Thoracic aorta (tissue), 2 donors: Measurements from ENCODE around the gene LRRC63. TPM values are rescaled to one million over a fixed set of nuclear protein-coding genes. Genes with fewer than 3 reads are reported as not detected.

Experiments
- ATAC-seq: fragments of 150-250 bp; one replicate; pipeline ENCODE4 v1.8.0; 2017; ENCODE audit warnings: low read depth; ENCODE audit not compliant: insufficient number of reproducible peaks, low FRiP score
- DNase-seq: peaks from one replicate; pipeline ENCODE4 v3.0.0-alpha.2; 2020; ENCODE audit warnings: low spot score
- H3K27ac ChIP-seq, 2 donors: fragments of 200-600 bp; sonication (generic); 1 replicate in 1 of 2; 2 replicates in 1 of 2; pipeline ENCODE4 v1.5.1; 2016; ENCODE audit warnings: mild to moderate bottlenecking in 2 of 2, moderate library complexity in 2 of 2
- H3K27me3 ChIP-seq: fragments of 200-600 bp; sonication (generic); replicated peaks from 2 replicates; pipeline ENCODE4 v1.6.0; 2016; ENCODE audit warnings: mild to moderate bottlenecking; ENCODE audit not compliant: insufficient read depth
- H3K36me3 ChIP-seq: fragments of 200-600 bp; sonication (generic); one replicate; pipeline ENCODE4 v1.5.1; 2016
- H3K4me1 ChIP-seq, 2 donors: fragments of 200-600 bp; sonication (generic); 1 replicate in 1 of 2; 2 replicates in 1 of 2; pipeline versions ENCODE4 v1.5.1 to v1.6.0; 2016; ENCODE audit warnings: low read depth in 2 of 2, mild to moderate bottlenecking in 1 of 2; ENCODE audit not compliant: control insufficient read depth in 1 of 2
- H3K4me3 ChIP-seq: fragments of 200-600 bp; sonication (generic); 2 replicates; pipeline ENCODE4 v1.5.1; 2016; ENCODE audit warnings: mild to moderate bottlenecking
- H3K9me3 ChIP-seq: fragments of 200-600 bp; sonication (generic); 2 replicates; pipeline ENCODE4 v1.5.1; 2016
- CTCF ChIP-seq: fragments of 200-600 bp; sonication (generic); IDR thresholded peaks from one replicate; pipeline ENCODE4 v1.5.1; 2019; ENCODE audit warnings: antibody characterized with exemption
- total RNA-seq, 2 donors: library from RNA; depleted of rRNA; stranded (reverse); fragments of >200 nt; gene quantifications; one replicate each; pipeline versions ENCODE4 v1.1.0 to v1.2.3, GENCODE V29; 2016

Gene LRRC63
- total RNA-seq, 2 donors from 2014 or later, result 3.6 TPM; not detected in 1

GRCh38 chr13:46166947-46167610, 44.6 kb upstream of the LRRC63 start:
- TF ChIP-seq CTCF, result no peak
- Histone ChIP-seq H3K4me3 (no peak overlapping the region), H3K27me3 (no peaks in the 10 kb centered on the region), H3K27ac (no peak overlapping the region), H3K36me3 (no peaks in the 10 kb centered on the region), H3K9me3 (no peaks in the 10 kb centered on the region), H3K4me1 (peaks cover 0 to 9% of the 10 kb centered on the region in 2 donors)
- DNase-seq, result no peak
- no peak for ATAC-seq

- no peak for DNase-seq
- no peaks in the 10 kb centered on the region for H3K36me3 ChIP-seq
- no peak overlapping the region for H3K4me3 ChIP-seq
- no peak for TF ChIP-seq CTCF
- no peaks in the 10 kb centered on the region for H3K9me3 ChIP-seq
- ATAC-seq, result no peak
- H3K27ac ChIP-seq, result no peak overlapping the region
- H3K4me1 ChIP-seq, result peaks cover 0 to 9% of the 10 kb centered on the region in 2 donors
- H3K27me3 ChIP-seq, result no peaks in the 10 kb centered on the region
Observed at GRCh38 chr13:46168341-46168740, 43.4 kb upstream of the LRRC63 start.

- Histone ChIP-seq H3K9me3 (no peaks in the 10 kb centered on the region), H3K4me1 (peaks cover 0 to 9% of the 10 kb centered on the region in 2 donors), H3K4me3 (no peak overlapping the region), H3K36me3 (no peaks in the 10 kb centered on the region), H3K27me3 (no peaks in the 10 kb centered on the region), H3K27ac (no peak overlapping the region)
- no peak for DNase-seq
- ATAC-seq, result no peak
- TF ChIP-seq CTCF, result no peak
Observed at GRCh38 chr13:46168783-46169182, 42.9 kb upstream of the LRRC63 start.

- no peak for ATAC-seq
- no peaks in the 10 kb centered on the region for H3K36me3 ChIP-seq
- no peak overlapping the region for H3K4me3 ChIP-seq
- peaks cover 0 to 8% of the 10 kb centered on the region in 2 donors for H3K4me1 ChIP-seq
- H3K27me3 ChIP-seq, result no peaks in the 10 kb centered on the region
- TF ChIP-seq CTCF, result no peak
- H3K27ac ChIP-seq, result no peak overlapping the region
- H3K9me3 ChIP-seq, result no peaks in the 10 kb centered on the region
- DNase-seq, result no peak
Observed at GRCh38 chr13:46169758-46170157, 42.0 kb upstream of the LRRC63 start.

- ATAC-seq (no peak), DNase-seq (no peak)
- Histone ChIP-seq H3K27me3 (no peaks in the 10 kb centered on the region), H3K36me3 (no peaks in the 10 kb centered on the region), H3K4me1 (peaks cover 0 to 5% of the 10 kb centered on the region in 2 donors), H3K4me3 (no peak overlapping the region), H3K9me3 (no peaks in the 10 kb centered on the region), H3K27ac (no peak overlapping the region)
- no peak for TF ChIP-seq CTCF
Observed at GRCh38 chr13:46170268-46170667, 41.5 kb upstream of the LRRC63 start.
